HEK293 (cell line): ENCODE measurements around the gene L3MBTL1.

Source experiments
- GLI4 ChIP-seq: fragments of 450-650 bp; formaldehyde crosslinking; IDR thresholded peaks from 2 replicates; pipeline ENCODE4 v1.5.1; 2016; ENCODE audit warnings: missing biosample characterization, missing genetic modification characterization
- YY1 ChIP-seq: fragments of 450-650 bp; formaldehyde crosslinking; IDR thresholded peaks from 2 replicates; pipeline ENCODE4 v1.5.1; 2018; ENCODE audit warnings: missing biosample characterization, missing genetic modification characterization
- ZBTB21 ChIP-seq: fragments of 450-650 bp; formaldehyde crosslinking; IDR thresholded peaks from 2 replicates; pipeline ENCODE4 v1.5.1; 2017; ENCODE audit warnings: missing biosample characterization, missing genetic modification characterization
- ZNF175 ChIP-seq: fragments of 450-650 bp; formaldehyde crosslinking; IDR thresholded peaks from 2 replicates; pipeline ENCODE4 v1.5.1; 2016; ENCODE audit warnings: missing biosample characterization, missing genetic modification characterization
- ZNF23 ChIP-seq: fragments of 450-650 bp; formaldehyde crosslinking; IDR thresholded peaks from 2 replicates; pipeline ENCODE4 v1.5.1; 2016; ENCODE audit warnings: missing biosample characterization, missing genetic modification characterization, borderline replicate concordance
- ZNF274 ChIP-seq, 2 experiments: fragments of 200-500 bp in 1 of 2; fragments of 450-650 bp in 1 of 2; sonication (Bioruptor generic) in 1 of 2; formaldehyde crosslinking in 1 of 2; IDR thresholded peaks; 2 replicates each; pipeline versions ENCODE4 v1.5.1 to v1.6.1; 2014 to 2016; ENCODE audit warnings: borderline replicate concordance in 1 of 2, inconsistent platforms in 1 of 2, low read length in 1 of 2, missing biosample characterization in 1 of 2, missing genetic modification characterization in 1 of 2
- ZNF324 ChIP-seq: fragments of 450-650 bp; formaldehyde crosslinking; IDR thresholded peaks from 2 replicates; pipeline ENCODE4 v1.5.1; 2016; ENCODE audit warnings: missing biosample characterization, missing genetic modification characterization
- TF ChIP-seq, protein P1 (sequence below): fragments of 450-650 bp; formaldehyde crosslinking; IDR thresholded peaks from 2 replicates; pipeline ENCODE4 v1.5.1; 2016; ENCODE audit warnings: missing biosample characterization, missing genetic modification characterization
- TF ChIP-seq, protein P2 (sequence below): sonication (generic); formaldehyde crosslinking; IDR thresholded peaks from 2 replicates; pipeline ENCODE4 v1.8.1; 2022; ENCODE audit warnings: mild to moderate bottlenecking, moderate library complexity, missing genetic modification reagents
- TF ChIP-seq, protein P3 (sequence below): fragments of 450-650 bp; formaldehyde crosslinking; IDR thresholded peaks from 2 replicates; pipeline ENCODE4 v1.5.1; 2016; ENCODE audit warnings: missing biosample characterization, missing genetic modification characterization
- TF ChIP-seq, protein P4 (sequence below): fragments of 450-650 bp; formaldehyde crosslinking; IDR thresholded peaks from 2 replicates; pipeline ENCODE4 v1.5.1; 2016; ENCODE audit warnings: missing biosample characterization, missing genetic modification characterization
- TF ChIP-seq, protein P5 (sequence below): fragments of 450-650 bp; formaldehyde crosslinking; conservative IDR thresholded peaks from 2 replicates; pipeline ENCODE4 v1.5.1; 2016; ENCODE audit warnings: low read depth, missing biosample characterization, missing genetic modification characterization

DNA sequence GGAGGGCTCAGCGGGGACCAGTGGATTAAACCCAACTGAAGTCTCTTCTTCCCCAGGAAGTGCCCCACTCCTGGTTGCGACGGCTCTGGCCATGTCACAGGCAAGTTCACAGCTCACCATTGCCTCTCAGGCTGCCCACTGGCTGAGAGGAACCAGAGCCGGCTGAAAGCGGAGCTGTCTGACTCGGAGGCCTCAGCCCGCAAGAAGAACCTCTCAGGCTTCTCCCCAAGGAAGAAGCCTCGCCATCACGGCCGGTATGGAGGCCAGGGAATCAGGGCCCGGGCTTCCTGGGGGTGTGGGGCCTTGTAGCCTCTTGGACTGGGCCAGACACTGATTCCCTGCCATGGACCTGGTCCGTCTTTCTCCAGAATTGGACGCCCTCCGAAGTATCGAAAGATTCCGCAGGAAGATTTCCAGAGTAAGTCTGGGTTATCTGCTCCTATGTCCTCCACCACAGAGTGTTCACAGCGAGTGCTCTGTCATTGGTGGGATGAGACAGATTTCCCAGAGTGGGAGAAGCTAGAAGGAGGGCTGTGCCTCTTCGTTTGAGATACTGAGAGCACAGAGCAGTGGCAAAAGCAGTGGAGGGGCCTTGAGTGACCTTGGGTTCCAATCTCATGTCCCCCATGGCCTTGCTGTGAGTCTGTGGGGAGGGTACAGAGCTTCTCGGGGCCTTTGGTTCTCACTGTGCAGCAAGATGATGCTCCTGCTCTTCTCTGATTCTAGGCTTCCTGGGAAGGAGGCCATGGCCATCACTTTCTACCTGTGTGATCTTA is 28.7 kb downstream of the L3MBTL1 start:
- TF ChIP-seq ZNF274 (IDR thresholded peaks at IDR 0.05; ENCODE audit: low read length) (no peak), ZNF274 (tag by site-specific recombination; IDR thresholded peaks at IDR 0.05; ENCODE audit: borderline replicate concordance) (no peak), ZNF23 (tag by site-specific recombination) (no peak), GLI4 (no peak), YY1 (tag by site-specific recombination) (no peak), ZNF175 (tag by site-specific recombination) (no peak), ZNF324 (tag by site-specific recombination) (no peak), ZBTB21 (tag by site-specific recombination) (no peak)
- TF ChIP-seq, protein P1, sequence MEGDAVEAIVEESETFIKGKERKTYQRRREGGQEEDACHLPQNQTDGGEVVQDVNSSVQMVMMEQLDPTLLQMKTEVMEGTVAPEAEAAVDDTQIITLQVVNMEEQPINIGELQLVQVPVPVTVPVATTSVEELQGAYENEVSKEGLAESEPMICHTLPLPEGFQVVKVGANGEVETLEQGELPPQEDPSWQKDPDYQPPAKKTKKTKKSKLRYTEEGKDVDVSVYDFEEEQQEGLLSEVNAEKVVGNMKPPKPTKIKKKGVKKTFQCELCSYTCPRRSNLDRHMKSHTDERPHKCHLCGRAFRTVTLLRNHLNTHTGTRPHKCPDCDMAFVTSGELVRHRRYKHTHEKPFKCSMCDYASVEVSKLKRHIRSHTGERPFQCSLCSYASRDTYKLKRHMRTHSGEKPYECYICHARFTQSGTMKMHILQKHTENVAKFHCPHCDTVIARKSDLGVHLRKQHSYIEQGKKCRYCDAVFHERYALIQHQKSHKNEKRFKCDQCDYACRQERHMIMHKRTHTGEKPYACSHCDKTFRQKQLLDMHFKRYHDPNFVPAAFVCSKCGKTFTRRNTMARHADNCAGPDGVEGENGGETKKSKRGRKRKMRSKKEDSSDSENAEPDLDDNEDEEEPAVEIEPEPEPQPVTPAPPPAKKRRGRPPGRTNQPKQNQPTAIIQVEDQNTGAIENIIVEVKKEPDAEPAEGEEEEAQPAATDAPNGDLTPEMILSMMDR (tag by site-specific recombination) = no peak
- TF ChIP-seq, protein P2, sequence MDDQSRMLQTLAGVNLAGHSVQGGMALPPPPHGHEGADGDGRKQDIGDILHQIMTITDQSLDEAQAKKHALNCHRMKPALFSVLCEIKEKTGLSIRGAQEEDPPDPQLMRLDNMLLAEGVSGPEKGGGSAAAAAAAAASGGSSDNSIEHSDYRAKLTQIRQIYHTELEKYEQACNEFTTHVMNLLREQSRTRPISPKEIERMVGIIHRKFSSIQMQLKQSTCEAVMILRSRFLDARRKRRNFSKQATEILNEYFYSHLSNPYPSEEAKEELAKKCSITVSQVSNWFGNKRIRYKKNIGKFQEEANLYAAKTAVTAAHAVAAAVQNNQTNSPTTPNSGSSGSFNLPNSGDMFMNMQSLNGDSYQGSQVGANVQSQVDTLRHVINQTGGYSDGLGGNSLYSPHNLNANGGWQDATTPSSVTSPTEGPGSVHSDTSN = no peak
- TF ChIP-seq, protein P3, sequence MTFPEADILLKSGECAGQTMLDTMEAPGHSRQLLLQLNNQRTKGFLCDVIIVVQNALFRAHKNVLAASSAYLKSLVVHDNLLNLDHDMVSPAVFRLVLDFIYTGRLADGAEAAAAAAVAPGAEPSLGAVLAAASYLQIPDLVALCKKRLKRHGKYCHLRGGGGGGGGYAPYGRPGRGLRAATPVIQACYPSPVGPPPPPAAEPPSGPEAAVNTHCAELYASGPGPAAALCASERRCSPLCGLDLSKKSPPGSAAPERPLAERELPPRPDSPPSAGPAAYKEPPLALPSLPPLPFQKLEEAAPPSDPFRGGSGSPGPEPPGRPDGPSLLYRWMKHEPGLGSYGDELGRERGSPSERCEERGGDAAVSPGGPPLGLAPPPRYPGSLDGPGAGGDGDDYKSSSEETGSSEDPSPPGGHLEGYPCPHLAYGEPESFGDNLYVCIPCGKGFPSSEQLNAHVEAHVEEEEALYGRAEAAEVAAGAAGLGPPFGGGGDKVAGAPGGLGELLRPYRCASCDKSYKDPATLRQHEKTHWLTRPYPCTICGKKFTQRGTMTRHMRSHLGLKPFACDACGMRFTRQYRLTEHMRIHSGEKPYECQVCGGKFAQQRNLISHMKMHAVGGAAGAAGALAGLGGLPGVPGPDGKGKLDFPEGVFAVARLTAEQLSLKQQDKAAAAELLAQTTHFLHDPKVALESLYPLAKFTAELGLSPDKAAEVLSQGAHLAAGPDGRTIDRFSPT = no peak
- TF ChIP-seq, protein P4, sequence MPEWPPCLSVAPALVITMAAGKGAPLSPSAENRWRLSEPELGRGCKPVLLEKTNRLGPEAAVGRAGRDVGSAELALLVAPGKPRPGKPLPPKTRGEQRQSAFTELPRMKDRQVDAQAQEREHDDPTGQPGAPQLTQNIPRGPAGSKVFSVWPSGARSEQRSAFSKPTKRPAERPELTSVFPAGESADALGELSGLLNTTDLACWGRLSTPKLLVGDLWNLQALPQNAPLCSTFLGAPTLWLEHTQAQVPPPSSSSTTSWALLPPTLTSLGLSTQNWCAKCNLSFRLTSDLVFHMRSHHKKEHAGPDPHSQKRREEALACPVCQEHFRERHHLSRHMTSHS (tag by site-specific recombination) = no peak
- TF ChIP-seq, protein P5, sequence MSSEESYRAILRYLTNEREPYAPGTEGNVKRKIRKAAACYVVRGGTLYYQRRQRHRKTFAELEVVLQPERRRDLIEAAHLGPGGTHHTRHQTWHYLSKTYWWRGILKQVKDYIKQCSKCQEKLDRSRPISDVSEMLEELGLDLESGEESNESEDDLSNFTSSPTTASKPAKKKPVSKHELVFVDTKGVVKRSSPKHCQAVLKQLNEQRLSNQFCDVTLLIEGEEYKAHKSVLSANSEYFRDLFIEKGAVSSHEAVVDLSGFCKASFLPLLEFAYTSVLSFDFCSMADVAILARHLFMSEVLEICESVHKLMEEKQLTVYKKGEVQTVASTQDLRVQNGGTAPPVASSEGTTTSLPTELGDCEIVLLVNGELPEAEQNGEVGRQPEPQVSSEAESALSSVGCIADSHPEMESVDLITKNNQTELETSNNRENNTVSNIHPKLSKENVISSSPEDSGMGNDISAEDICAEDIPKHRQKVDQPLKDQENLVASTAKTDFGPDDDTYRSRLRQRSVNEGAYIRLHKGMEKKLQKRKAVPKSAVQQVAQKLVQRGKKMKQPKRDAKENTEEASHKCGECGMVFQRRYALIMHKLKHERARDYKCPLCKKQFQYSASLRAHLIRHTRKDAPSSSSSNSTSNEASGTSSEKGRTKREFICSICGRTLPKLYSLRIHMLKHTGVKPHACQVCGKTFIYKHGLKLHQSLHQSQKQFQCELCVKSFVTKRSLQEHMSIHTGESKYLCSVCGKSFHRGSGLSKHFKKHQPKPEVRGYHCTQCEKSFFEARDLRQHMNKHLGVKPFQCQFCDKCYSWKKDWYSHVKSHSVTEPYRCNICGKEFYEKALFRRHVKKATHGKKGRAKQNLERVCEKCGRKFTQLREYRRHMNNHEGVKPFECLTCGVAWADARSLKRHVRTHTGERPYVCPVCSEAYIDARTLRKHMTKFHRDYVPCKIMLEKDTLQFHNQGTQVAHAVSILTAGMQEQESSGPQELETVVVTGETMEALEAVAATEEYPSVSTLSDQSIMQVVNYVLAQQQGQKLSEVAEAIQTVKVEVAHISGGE (tag by site-specific recombination) = no peak
